ENCODE measurements around the gene PTEN.
"Not testable (repeated sequence)": the region's sequence is repeated elsewhere in the genome, so short reads cannot be mapped to it uniquely, and the experiment has no call there.

Gene PTEN

GRCh38 chr10:87846023-87846422, 17.4 kb upstream of the PTEN start:
- H3K4me2 ChIP-seq (ENCODE audit: low read depth, low read length, poor library complexity, severe bottlenecking): no peak overlapping the region
- no peaks in the 10 kb centered on the region for H3K27me3 ChIP-seq (ENCODE audit: low read length)
- H4K20me1 ChIP-seq (ENCODE audit: low read depth, low read length): no peaks in the 10 kb centered on the region
- no peaks in the 10 kb centered on the region for H3K79me2 ChIP-seq (ENCODE audit: insufficient read depth, low read length)
- TF ChIP-seq CTCF (IDR thresholded peaks at IDR 0.05; ENCODE audit: insufficient read depth, low read length, poor library complexity, severe bottlenecking): no peak
- TF ChIP-seq EZH2phosphoT487 (conservative IDR thresholded peaks at IDR 0.05; ENCODE audit: low read length): no peak
- H3K4me3 ChIP-seq (ENCODE audit: insufficient read depth, low read length, poor library complexity, severe bottlenecking): no peak overlapping the region
- H3K9ac ChIP-seq (ENCODE audit: low read length): no peak overlapping the region
- no peaks in the 10 kb centered on the region for H3F3A ChIP-seq (ENCODE audit: insufficient read depth)
- no peak overlapping the region for H3K27ac ChIP-seq (ENCODE audit: low read depth, low read length)
- H2AFZ ChIP-seq (ENCODE audit: low read depth, low read length, severe bottlenecking): no peak overlapping the region
- no peaks in the 10 kb centered on the region for H3K9me2 ChIP-seq (replicated peaks; ENCODE audit: insufficient read depth, low read length)
- no peaks in the 10 kb centered on the region for H3K36me3 ChIP-seq (ENCODE audit: low read length)
- no peaks in the 10 kb centered on the region for H3K9me3 ChIP-seq (ENCODE audit: insufficient read depth, low read length)

- not testable (repeated sequence) for H4K20me1 ChIP-seq (ENCODE audit: low read depth, low read length); H3K36me3 ChIP-seq (ENCODE audit: low read length); H3K27me3 ChIP-seq (ENCODE audit: low read length); H3K27ac ChIP-seq (ENCODE audit: low read depth, low read length); H3K79me2 ChIP-seq (ENCODE audit: insufficient read depth, low read length); H3F3A ChIP-seq (ENCODE audit: insufficient read depth); H2AFZ ChIP-seq (ENCODE audit: low read depth, low read length, severe bottlenecking); H3K9ac ChIP-seq (ENCODE audit: low read length); H3K9me2 ChIP-seq (replicated peaks; ENCODE audit: insufficient read depth, low read length); H3K4me2 ChIP-seq (ENCODE audit: low read depth, low read length, poor library complexity, severe bottlenecking); H3K4me3 ChIP-seq (ENCODE audit: insufficient read depth, low read length, poor library complexity, severe bottlenecking); H3K9me3 ChIP-seq (ENCODE audit: insufficient read depth, low read length)
Measured at GRCh38 chr10:87846711-87847110, 16.7 kb upstream of the PTEN start.

GRCh38 chr10:87847550-87847949, 15.9 kb upstream of the PTEN start:
- Histone ChIP-seq H3K36me3 (ENCODE audit: low read length) (no peaks in the 10 kb centered on the region), H3K4me2 (ENCODE audit: low read depth, low read length, poor library complexity, severe bottlenecking) (no peak overlapping the region), H3K27ac (ENCODE audit: low read depth, low read length) (no peak overlapping the region), H4K20me1 (ENCODE audit: low read depth, low read length) (no peaks in the 10 kb centered on the region), H3K27me3 (ENCODE audit: low read length) (no peaks in the 10 kb centered on the region), H3K4me3 (ENCODE audit: insufficient read depth, low read length, poor library complexity, severe bottlenecking) (no peak overlapping the region), H3F3A (ENCODE audit: insufficient read depth) (no peaks in the 10 kb centered on the region), H3K9me3 (ENCODE audit: insufficient read depth, low read length) (no peaks in the 10 kb centered on the region), H2AFZ (ENCODE audit: low read depth, low read length, severe bottlenecking) (no peak overlapping the region), H3K79me2 (ENCODE audit: insufficient read depth, low read length) (no peaks in the 10 kb centered on the region), H3K9me2 (replicated peaks; ENCODE audit: insufficient read depth, low read length) (no peaks in the 10 kb centered on the region), H3K9ac (ENCODE audit: low read length) (no peak overlapping the region)
- TF ChIP-seq EZH2phosphoT487 (conservative IDR thresholded peaks at IDR 0.05; ENCODE audit: low read length) (no peak), CTCF (IDR thresholded peaks at IDR 0.05; ENCODE audit: insufficient read depth, low read length, poor library complexity, severe bottlenecking) (no peak)

GRCh38 chr10:87849001-87849400, 14.4 kb upstream of the PTEN start:
- Histone ChIP-seq H2AFZ (ENCODE audit: low read depth, low read length, severe bottlenecking) (no peak overlapping the region), H4K20me1 (ENCODE audit: low read depth, low read length) (no peaks in the 10 kb centered on the region), H3K9ac (ENCODE audit: low read length) (no peak overlapping the region), H3K36me3 (ENCODE audit: low read length) (no peaks in the 10 kb centered on the region), H3K79me2 (ENCODE audit: insufficient read depth, low read length) (no peaks in the 10 kb centered on the region), H3F3A (ENCODE audit: insufficient read depth) (no peaks in the 10 kb centered on the region), H3K9me3 (ENCODE audit: insufficient read depth, low read length) (no peaks in the 10 kb centered on the region), H3K27ac (ENCODE audit: low read depth, low read length) (no peak overlapping the region), H3K27me3 (ENCODE audit: low read length) (no peaks in the 10 kb centered on the region), H3K9me2 (replicated peaks; ENCODE audit: insufficient read depth, low read length) (no peaks in the 10 kb centered on the region), H3K4me3 (ENCODE audit: insufficient read depth, low read length, poor library complexity, severe bottlenecking) (no peak overlapping the region), H3K4me2 (ENCODE audit: low read depth, low read length, poor library complexity, severe bottlenecking) (no peak overlapping the region)
- no peak for TF ChIP-seq CTCF (IDR thresholded peaks at IDR 0.05; ENCODE audit: insufficient read depth, low read length, poor library complexity, severe bottlenecking)
- no peak for TF ChIP-seq EZH2phosphoT487 (conservative IDR thresholded peaks at IDR 0.05; ENCODE audit: low read length)

Data from SU-DHL-6 (cell line).